Right renal pelvis (tissue), 4 donors: ENCODE results near the gene THAP5. TPM values are rescaled to one million over a fixed set of nuclear protein-coding genes. Genes with fewer than 3 reads are reported as not detected.

Experiments used
- DNase-seq, 4 donors: peaks; one replicate each; pipeline ENCODE4 v3.0.0-alpha.2; 2013; ENCODE audit warnings: low read depth in 4 of 4, low spot score in 3 of 4, missing footprints in 1 of 4
- polyA plus RNA-seq, 4 donors: library from polyadenylated mRNA; unstranded; fragments of 120-200 nt; gene quantifications; one replicate each; pipeline ENCODE4 v1.2.1, GENCODE V29; 2013; ENCODE audit not compliant: insufficient read length in 4 of 4

THAP5 gene
- polyA plus RNA-seq, 4 donors = 36.6 to 48.7 (median 38.6) TPM

DNA sequence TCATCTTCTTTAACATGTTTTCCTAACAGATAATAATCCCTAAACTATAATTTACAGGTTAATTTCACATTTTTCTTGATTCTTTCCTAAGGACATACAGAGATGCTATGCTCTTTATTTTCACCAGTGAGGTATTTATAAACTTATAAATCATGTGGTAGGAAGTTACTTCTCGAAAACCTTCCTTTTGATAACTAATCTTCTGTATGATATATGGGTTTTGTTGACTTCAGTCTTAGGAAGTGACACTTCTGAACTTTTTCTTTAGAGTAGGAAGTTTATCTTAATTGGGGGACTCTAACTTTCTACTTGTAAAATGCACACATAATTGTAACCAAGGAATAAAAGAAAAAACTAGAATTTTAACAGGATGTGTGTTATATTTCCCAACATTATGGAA lies 33.8 kb downstream of the THAP5 start:
- DNase-seq = no peak

DNA sequence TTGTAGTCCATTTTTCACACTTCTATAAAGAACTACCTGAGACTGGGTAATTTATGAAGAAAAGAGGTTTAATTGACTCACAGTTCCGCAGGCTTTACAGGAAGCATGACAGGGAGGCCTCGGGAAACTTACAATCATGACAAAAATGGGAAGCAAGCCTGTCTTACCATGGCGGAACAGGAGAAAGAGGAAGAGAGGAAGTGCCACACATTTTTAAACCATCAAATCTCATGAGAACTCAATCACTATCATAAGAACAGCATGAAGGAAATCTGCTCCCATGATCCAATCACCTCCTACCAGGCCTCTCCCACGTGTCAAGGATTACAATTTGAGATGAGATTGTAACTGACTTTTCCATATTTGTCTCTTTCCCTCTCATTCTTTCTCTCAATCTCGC lies 34.2 kb downstream of the THAP5 start:
- DNase-seq = no peak

DNA sequence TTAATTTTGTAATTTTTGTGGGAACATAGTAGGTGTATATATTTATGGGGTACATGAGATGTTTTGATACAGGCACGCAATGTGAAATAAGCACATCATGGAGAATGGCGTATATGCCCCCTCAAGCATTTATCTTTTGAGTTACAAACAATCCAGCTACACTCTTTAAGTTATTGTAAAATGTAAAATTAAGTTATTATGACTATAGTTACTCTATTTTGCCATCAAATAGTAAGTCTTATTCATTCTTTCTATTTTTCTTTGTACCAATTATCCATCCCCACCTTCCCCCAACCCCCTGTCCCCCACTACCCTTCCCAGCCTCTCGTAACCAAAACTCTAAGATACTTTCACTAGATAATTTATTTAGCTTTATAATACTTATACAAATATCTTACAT lies 35.8 kb downstream of the THAP5 start:
- DNase-seq = no peak

DNA sequence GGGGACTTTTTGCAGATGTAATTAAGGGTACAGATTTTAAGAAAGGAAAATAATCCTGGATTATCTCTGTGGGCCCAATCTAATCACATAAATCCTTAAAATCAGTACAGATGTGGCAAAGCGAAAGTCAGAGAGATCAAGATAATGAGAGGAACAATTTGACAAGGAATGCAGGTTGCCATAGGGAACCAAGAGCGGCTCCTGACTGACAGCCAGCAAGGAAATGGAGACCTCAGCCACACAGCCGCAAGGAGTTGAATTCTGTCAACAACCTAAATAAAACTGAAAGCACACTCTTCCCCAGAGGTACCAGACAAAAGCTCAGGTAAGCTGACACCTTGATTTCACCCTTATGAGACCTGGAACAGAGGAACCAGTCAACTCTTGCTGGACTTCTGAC lies 40.2 kb downstream of the THAP5 start:
- DNase-seq = no peak

DNA sequence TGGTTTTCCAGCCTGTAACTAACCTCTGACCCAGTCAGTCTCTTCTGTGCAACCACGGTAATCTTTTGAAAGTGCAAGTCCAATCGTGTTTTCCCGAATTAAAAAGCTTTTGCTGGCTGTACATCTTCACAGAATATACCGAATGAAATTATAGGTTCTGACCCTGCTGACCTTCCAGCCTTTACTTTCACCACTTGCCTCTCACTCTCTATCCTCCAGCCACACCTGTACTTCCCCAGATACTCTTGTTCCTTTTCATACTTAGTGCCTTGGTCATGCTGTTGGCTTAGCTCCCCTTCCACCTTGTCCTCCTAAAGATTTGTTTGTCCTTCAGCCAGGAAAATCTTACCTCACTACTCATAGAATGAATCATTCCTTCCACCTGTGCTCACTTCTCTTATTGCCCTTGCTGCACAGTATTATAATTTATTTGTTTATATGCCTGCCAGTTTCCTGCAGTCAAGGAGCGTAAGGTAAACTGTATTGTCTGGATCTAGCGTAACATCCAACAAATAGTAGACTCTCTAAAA lies 41.3 kb downstream of the THAP5 start:
- DNase-seq = no peak

DNA sequence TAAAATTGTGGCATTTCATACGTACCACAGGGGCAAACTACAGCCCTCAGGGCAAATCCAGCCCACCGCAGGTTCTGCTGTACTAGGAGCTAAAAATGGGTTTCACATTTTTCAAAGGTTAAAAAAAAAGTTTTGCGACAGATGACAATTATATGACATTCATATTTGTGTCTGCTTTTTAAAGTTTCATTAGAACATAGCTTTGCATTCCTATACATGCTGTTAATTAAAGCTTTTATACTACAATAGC lies 42.8 kb downstream of the THAP5 start:
- no peak for DNase-seq

DNA sequence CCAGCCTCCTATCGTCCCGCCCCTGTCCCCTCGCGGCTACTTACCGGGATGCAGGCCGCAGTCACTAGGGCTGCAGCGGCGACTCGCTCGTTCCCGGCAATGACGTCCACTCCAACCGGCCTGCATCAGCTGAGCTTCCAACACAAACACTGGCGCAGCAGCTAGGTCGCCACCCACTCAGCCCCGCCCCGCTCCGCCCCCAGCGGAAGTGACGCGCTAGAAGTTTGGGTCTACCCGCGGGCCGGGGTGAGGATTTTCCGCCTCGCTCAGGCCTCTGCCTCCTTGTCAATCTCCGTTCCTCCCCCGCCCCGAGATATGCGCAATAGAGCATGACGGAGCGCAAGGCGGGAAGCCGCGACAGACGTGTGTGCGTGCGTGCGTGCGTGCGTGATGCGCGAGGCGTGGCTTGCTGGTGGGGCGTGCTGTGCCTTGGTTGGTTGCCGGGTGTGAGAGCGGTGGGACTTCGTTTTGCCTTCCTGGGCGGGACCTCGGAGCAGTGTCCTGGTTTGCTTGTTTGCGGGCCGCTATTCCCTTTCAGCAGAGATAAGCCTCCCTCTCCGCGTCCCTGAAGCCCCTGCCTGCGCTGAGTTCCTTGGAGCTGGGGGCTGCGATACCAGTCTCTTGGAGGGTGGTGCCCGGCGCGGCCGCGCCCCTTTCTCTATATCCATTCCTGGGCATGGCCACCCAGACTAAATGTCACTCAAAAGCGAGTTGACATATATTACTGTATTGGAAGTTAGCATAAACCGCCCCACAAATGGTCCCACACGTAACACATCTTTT lies 43.3 kb downstream of the THAP5 start, which contains the start of gene PNPLA8:
Gene PNPLA8 (minus strand): TSS at position 151 of the 783 bp plus-strand sequence. CDS start 10,644 bp downstream, outside the sequence.
- peak; percentile 98 to 100 (median 99) for DNase-seq

DNA sequence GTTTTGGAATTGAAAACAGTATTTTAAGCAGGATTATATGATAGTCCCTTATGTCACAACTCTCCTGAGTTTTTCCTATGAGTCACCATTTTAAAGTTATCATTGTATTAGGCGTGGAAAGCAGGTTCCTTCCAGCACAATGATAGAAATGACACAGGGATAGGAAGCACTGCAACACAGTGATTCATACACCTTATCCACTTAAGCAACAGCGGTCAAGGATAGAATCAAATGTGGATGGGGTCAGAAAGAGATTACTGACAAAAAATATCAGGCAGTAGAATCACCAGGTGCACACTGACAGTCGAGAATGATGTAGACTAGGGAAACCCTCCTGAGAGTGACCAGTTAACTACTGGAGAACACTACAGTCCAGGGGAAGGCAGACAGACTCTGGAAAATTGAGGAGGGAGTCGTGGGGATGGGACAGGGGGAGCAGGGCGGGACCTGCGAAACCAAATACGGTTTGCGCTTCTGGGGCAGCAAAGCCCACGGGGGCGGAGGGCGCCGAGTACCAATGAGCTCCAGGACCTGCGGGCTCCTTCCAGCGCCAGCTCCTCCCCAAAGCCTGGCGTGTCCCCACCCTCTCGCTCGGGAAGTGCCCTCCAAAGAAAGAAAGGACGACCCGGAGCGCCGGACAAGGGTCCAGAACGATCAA lies 44.0 kb downstream of the THAP5 start:
- DNase-seq = no peak

DNA sequence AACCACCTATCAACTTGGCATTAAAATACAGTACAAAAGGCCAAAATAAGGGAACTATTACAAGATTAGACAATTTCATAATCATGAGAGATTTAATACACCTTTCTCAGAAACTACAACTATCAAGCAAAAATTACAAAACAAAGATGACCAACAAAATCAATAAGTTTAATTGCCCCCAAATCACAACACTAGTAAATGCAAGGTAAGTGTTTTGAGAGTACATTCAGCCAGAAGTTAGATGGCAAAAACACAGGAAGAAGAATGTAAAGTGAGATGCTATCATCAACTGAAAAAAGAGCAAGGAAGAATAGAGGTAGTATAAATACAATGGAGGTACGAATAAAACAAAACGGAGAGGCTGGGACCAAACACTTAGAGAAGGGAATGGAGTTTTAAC lies 46.7 kb downstream of the THAP5 start:
- no peak for DNase-seq

DNA sequence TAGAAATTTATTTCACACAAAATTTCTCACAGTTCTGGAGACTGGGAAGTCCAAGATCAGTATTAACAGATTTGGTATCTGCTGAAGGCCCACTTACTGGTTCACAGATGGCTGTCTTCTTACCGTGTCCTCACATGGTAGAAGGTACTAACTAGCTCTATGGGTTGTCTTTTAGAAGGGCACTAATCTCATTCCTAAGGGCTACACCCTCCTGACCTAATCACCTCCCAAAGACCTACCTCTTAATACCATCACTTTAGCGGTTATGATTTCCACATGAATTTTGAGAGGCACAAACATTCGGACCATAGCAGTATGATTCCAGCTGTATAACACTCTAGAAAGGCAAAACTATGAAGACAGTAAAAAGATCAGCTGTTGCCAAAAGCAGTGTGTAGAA lies 51.6 kb downstream of the THAP5 start:
- DNase-seq = no peak

DNA sequence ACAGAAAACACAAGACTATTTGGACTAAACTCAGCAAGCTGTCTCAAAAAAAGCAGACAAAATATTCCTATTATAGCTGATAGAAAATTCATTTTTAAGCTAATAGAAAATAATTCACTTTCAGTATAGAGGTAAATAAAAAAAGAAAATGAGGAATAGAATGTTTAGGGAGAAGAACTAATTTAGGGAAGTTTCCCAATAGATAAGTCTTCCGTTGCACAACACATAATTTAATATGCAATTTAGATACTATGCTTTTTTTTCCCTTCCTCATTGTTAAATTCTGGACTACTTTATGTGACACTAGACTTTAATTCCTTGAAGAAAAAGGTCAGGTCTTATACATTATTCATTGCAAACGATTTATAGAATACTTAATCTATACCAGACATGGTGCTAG lies 53.9 kb downstream of the THAP5 start:
- DNase-seq = no peak

DNA sequence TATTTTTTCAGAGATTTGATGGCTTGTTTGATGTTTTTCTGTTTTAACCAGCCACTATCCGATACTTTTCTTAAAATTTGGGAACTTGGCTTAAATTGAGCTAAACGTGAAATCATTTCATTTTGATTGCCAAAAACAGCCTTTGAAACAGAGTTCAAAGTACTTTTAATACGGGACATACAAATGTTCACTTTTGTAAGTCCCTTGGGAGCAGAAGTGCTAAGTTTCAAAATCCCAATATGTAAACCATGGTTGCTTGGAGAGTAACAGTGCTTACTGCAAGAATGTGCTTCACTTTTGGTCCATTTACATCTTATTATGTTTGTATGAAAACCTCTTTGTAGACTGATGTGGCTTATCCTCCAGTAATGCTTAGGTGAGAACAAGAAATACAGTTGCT lies 54.5 kb downstream of the THAP5 start:
- no peak for DNase-seq

Other genes starting within 250 kb of the THAP5 start
- 10 to 100 TPM; 20.5 to 23.6 (median 22.0) TPM for gene NRCAM, start 113.3 kb downstream of the THAP5 start, polyA plus RNA-seq
- gene PNPLA8, start 43.6 kb downstream of the THAP5 start, polyA plus RNA-seq = 10 to 100 TPM; 37.5 to 48.4 (median 44.1) TPM
- gene DNAJB9, start 168 bp upstream of the THAP5 start, polyA plus RNA-seq = 10 to 100 TPM; 45.8 to 52.6 (median 49.9) TPM